ENCODE results near the gene TERB1.

DNA sequence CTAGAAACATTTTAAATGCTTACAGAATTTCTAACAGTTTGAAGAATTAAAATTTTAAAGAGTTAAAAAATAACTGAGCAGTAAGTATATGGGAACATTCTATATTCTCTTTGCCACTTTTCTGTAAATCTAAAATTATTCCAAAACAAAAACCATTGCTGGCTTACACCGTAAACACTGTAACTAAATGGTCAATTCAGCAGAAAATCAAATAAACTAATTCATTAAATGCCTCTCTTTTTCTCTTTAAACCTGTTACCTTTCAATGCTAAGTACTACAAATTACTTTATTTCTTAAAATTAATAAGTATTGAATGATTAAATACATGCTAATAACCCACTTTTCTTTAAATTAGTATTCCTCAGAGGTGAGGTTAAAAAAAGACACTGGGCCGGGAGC is 14.0 kb downstream of the TERB1 start:
- TF ChIP-seq, protein P1, sequence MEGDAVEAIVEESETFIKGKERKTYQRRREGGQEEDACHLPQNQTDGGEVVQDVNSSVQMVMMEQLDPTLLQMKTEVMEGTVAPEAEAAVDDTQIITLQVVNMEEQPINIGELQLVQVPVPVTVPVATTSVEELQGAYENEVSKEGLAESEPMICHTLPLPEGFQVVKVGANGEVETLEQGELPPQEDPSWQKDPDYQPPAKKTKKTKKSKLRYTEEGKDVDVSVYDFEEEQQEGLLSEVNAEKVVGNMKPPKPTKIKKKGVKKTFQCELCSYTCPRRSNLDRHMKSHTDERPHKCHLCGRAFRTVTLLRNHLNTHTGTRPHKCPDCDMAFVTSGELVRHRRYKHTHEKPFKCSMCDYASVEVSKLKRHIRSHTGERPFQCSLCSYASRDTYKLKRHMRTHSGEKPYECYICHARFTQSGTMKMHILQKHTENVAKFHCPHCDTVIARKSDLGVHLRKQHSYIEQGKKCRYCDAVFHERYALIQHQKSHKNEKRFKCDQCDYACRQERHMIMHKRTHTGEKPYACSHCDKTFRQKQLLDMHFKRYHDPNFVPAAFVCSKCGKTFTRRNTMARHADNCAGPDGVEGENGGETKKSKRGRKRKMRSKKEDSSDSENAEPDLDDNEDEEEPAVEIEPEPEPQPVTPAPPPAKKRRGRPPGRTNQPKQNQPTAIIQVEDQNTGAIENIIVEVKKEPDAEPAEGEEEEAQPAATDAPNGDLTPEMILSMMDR (tag by site-specific recombination; IDR thresholded peaks at IDR 0.05): no peak
- TF ChIP-seq YY1 (tag by site-specific recombination; IDR thresholded peaks at IDR 0.05) (no peak), ZNF138 (tag by site-specific recombination; IDR thresholded peaks at IDR 0.05; ENCODE audit: borderline replicate concordance) (no peak), PRDM10 (tag by site-specific recombination; IDR thresholded peaks at IDR 0.05) (no peak), ZFP3 (tag by site-specific recombination; IDR thresholded peaks at IDR 0.05; ENCODE audit: low read depth) (no peak), ZNF174 (tag by site-specific recombination; IDR thresholded peaks at IDR 0.05) (no peak), KLF1 (tag by site-specific recombination; IDR thresholded peaks at IDR 0.05) (no peak), ZNF548 (tag by site-specific recombination; IDR thresholded peaks at IDR 0.05) (no peak), BCL11B (tag by site-specific recombination; IDR thresholded peaks at IDR 0.05; ENCODE audit: low read depth) (no peak), ZNF629 (tag by site-specific recombination; IDR thresholded peaks at IDR 0.05) (no peak), ZNF521 (tag by site-specific recombination; IDR thresholded peaks at IDR 0.05) (no peak), ZNF140 (tag by site-specific recombination; IDR thresholded peaks at IDR 0.05) (no peak), ZNF501 (tag by site-specific recombination; IDR thresholded peaks at IDR 0.05) (no peak), GLIS1 (tag by site-specific recombination; IDR thresholded peaks at IDR 0.05) (no peak)

All from HEK293 (cell line).